ENCODE measurements around the gene AP1B1. TPM values are rescaled to one million over a fixed set of nuclear protein-coding genes. Genes with fewer than 3 reads are reported as not detected.

AP1B1 gene
- total and polyA plus RNA-seq, 2 of the 13 experiments (the other 11 are each of a cell fraction or from before 2014, with no cell fraction given) = 26.6 to 29.7 TPM

DNA sequence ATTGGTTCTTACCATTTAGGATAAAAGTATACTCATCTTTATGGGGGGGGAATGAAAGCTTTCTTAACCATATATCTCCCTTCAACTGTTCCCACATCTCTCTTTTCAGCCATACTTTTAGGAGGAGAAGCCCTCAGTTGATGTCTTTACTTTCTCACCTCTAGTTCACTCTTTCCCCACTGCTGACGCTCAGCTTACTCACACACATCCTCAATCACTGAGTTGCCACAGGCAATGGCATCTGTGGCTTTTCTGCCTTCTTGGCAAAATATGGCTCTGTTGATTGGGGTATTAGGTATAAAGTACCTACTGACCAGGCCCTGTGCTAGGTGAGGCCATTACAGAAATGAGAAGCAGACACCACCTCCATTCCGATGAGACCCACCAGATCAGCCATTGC is 12.2 kb upstream of the AP1B1 start (continued):
- TF ChIP-seq FIP1L1 (IDR thresholded peaks at IDR 0.05; ENCODE audit: borderline replicate concordance, insufficient read depth, low read depth, low read length) = no peak

DNA sequence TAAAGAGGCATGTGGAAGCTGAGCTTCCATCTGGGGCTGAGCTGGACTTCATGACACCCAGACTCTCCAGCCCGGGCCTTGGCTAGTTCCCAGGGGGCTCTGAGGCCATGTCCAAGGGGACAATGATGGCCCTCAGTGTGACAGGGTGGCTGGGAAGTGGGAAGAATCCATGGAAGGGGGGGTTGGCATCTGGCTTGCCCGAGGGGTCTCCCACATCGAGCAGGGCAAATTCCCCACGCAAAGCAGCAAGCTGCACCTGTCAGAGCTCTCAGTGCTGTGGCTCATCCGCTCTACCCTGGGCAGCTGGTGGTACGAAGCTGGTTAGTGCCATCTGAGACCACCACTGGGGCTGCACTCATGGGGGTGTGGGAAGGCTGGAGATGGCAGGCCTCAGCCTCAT is 9.4 kb upstream of the AP1B1 start:
- Histone ChIP-seq H3K36me3 (replicated peaks in 1 of 2; ENCODE audit: control insufficient read depth in 1 of 2, insufficient read depth in 2 of 2, low read length in 2 of 2) (no peaks in the 10 kb centered on the region), H3K27me3 (ENCODE audit: control insufficient read depth in 1 of 2, insufficient read depth in 2 of 2, low read length in 2 of 2) (no peaks in the 10 kb centered on the region; a peak in 1 of 5 replicates), H3K9me3 (ENCODE audit: low read length) (no peaks in the 10 kb centered on the region), H3K4me1 (ENCODE audit: insufficient read depth, low read length) (peaks cover 20% of the 10 kb centered on the region), H3K9ac (ENCODE audit: insufficient read depth, low read depth, low read length) (no peak overlapping the region), H2AFZ (ENCODE audit: low read length) (no peak overlapping the region), H4K20me1 (ENCODE audit: insufficient read depth, low read length) (no peaks in the 10 kb centered on the region), H3K4me2 (ENCODE audit: low read depth, low read length) (no peak overlapping the region), H3K27ac (ENCODE audit: extremely low read length, insufficient read depth, low read length) (no peak overlapping the region), H3K79me2 (ENCODE audit: insufficient read depth, low read length) (no peaks in the 10 kb centered on the region), H3K4me3 (replicated peaks in 1 of 3; ENCODE audit: insufficient read depth in 1 of 3, low read depth in 2 of 3, low read length in 3 of 3) (no peak overlapping the region)
- POLR2A ChIA-PET = no interaction called here
- CTCF ChIA-PET (ENCODE audit: low intra/inter-chr PET ratio, low total read pairs) = no interaction called here
- in situ Hi-C loops (cut with HindIII; ENCODE audit: extremely low pct_ligation_motif_present, low pct_unique_long_range_greater_than_20kb) (loop anchor here (10.0 kb wide), 1 partner anchor 117 kb away; no protein-coding TSS in a partner anchor), intact Hi-C loops (cut with micrococcal nuclease; ENCODE audit: unreplicated experiment) (no loop called here)
- no peak for DNase-seq (ENCODE audit: low spot score)
- no peak for FAIRE-seq
- no peak for ATAC-seq
- no TSS peak for BruUV-seq (replicated peaks)
- no peak for TF ChIP-seq PREB (CRISPR knock-in tag; IDR thresholded peaks at IDR 0.05)
- TF ChIP-seq PTBP1 (IDR thresholded peaks at IDR 0.05; ENCODE audit: low read depth, low read length, poor library complexity, severe bottlenecking) = no peak
- WGBS (ENCODE audit: low lambda C conversion rate) = 40% methylated on average over 3 of the region's 6 CpGs

- Histone ChIP-seq H3K27me3 (ENCODE audit: control insufficient read depth in 1 of 2, insufficient read depth in 2 of 2, low read length in 2 of 2) (no peaks in the 10 kb centered on the region; a peak in 1 of 5 replicates), H3K9ac (ENCODE audit: insufficient read depth, low read depth, low read length) (no peak overlapping the region), H4K20me1 (ENCODE audit: insufficient read depth, low read length) (no peaks in the 10 kb centered on the region), H3K27ac (ENCODE audit: extremely low read length, insufficient read depth, low read length) (no peak overlapping the region), H3K4me2 (ENCODE audit: low read depth, low read length) (no peak overlapping the region), H3K79me2 (ENCODE audit: insufficient read depth, low read length) (no peaks in the 10 kb centered on the region), H3K4me1 (ENCODE audit: insufficient read depth, low read length) (peaks cover 33% of the 10 kb centered on the region), H3K36me3 (replicated peaks in 1 of 2; ENCODE audit: control insufficient read depth in 1 of 2, insufficient read depth in 2 of 2, low read length in 2 of 2) (no peaks in the 10 kb centered on the region), H3K4me3 (replicated peaks in 1 of 3; ENCODE audit: insufficient read depth in 1 of 3, low read depth in 2 of 3, low read length in 3 of 3) (no peak overlapping the region), H2AFZ (ENCODE audit: low read length) (no peak overlapping the region), H3K9me3 (ENCODE audit: low read length) (no peaks in the 10 kb centered on the region)
- ChIA-PET POLR2A (no interaction called here), CTCF (ENCODE audit: low intra/inter-chr PET ratio, low total read pairs) (no interaction called here)
- DNase-seq (ENCODE audit: low spot score) = no peak
- no peak for FAIRE-seq
- intact Hi-C loops (cut with micrococcal nuclease; ENCODE audit: unreplicated experiment) (no loop called here), in situ Hi-C loops (cut with HindIII; ENCODE audit: extremely low pct_ligation_motif_present, low pct_unique_long_range_greater_than_20kb) (loop anchor here (10.0 kb wide), 1 partner anchor 119 kb away; no protein-coding TSS in a partner anchor)
- WGBS (ENCODE audit: low lambda C conversion rate) = 4% methylated on average over 2 of the region's 2 CpGs
- no TSS peak for BruUV-seq (replicated peaks)
- ATAC-seq = no peak
- TF ChIP-seq ZNF160 (CRISPR knock-in tag; IDR thresholded peaks at IDR 0.05) (no peak), ZBTB38 (CRISPR knock-in tag; IDR thresholded peaks at IDR 0.05) (no peak), ZNF280D (CRISPR knock-in tag; IDR thresholded peaks at IDR 0.05) (no peak), FOXC1 (CRISPR knock-in tag; IDR thresholded peaks at IDR 0.05; ENCODE audit: borderline replicate concordance) (no peak), PRPF4 (IDR thresholded peaks at IDR 0.05; ENCODE audit: low read depth, low read length, poor library complexity, severe bottlenecking) (no peak)
- TF ChIP-seq, protein P1, sequence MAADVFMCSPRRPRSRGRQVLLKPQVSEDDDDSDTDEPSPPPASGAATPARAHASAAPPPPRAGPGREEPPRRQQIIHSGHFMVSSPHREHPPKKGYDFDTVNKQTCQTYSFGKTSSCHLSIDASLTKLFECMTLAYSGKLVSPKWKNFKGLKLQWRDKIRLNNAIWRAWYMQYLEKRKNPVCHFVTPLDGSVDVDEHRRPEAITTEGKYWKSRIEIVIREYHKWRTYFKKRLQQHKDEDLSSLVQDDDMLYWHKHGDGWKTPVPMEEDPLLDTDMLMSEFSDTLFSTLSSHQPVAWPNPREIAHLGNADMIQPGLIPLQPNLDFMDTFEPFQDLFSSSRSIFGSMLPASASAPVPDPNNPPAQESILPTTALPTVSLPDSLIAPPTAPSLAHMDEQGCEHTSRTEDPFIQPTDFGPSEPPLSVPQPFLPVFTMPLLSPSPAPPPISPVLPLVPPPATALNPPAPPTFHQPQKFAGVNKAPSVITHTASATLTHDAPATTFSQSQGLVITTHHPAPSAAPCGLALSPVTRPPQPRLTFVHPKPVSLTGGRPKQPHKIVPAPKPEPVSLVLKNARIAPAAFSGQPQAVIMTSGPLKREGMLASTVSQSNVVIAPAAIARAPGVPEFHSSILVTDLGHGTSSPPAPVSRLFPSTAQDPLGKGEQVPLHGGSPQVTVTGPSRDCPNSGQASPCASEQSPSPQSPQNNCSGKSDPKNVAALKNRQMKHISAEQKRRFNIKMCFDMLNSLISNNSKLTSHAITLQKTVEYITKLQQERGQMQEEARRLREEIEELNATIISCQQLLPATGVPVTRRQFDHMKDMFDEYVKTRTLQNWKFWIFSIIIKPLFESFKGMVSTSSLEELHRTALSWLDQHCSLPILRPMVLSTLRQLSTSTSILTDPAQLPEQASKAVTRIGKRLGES (CRISPR knock-in tag; IDR thresholded peaks at IDR 0.05; ENCODE audit: borderline replicate concordance) = no peak
Observed at GRCh38 chr22:29396126-29396525, 7.8 kb upstream of the AP1B1 start.

All from HepG2 (cell line).